ENCODE measurements around the gene MARCHF3.
A peak's percentile ranks its signal among the peaks of the same experiment; 100 is the strongest.
"Not testable (repeated sequence)": the region's sequence is repeated elsewhere in the genome, so short reads cannot be mapped to it uniquely, and the experiment has no call there.

Gene MARCHF3

DNA sequence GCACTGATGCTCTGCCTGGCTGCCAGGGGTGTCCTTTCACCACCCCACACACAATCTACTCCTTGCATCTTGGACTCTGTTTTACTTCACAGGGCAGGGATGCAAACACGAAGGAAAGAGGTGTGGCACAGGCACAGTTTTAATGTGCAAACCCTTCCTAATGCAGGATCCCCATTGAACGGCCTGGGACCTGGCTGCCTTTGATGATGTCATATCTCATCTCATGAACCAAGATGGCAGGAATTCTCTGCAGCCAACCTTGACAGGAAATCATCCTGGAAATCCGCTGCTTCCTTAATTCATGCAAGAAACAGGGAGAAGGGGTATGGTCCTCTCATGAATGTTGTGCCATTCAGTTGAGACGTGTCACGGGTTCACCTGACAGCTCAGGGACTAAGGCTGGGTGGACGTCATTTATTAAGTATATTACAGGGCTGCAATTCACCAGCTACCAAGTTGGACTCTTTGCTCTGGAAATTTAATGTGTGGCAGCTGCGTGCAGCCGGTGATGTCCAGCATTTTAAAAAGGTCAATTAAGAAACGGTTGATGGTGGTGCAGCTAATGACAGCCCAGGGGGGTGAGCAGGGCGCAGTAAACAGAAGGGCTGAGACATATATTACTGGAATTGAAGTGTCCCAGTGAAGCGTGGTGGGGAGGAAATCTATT, 161.9 kb downstream of the MARCHF3 start:
- Mint-ChIP-seq H3K27ac (no peak overlapping the region), H3K36me3 (ENCODE audit: low read depth) (no peaks in the 10 kb centered on the region), H3K4me3 (peak overlapping the region; percentile 66), H3K9me3 (no peaks in the 10 kb centered on the region), H3K27me3 (no peaks in the 10 kb centered on the region), H3K4me1 (peaks cover 13% of the 10 kb centered on the region)
- ATAC-seq: no peak
- no peak for DNase-seq

GRCh38 chr5:126866851-126867636, 163.3 kb downstream of the MARCHF3 start:
- Mint-ChIP-seq H3K27ac (no peak overlapping the region), H3K4me3 (no peak overlapping the region), H3K36me3 (ENCODE audit: low read depth) (no peaks in the 10 kb centered on the region), H3K27me3 (no peaks in the 10 kb centered on the region), H3K4me1 (peaks cover 13% of the 10 kb centered on the region), H3K9me3 (no peaks in the 10 kb centered on the region)
- ATAC-seq: no peak
- no peak for DNase-seq

DNA sequence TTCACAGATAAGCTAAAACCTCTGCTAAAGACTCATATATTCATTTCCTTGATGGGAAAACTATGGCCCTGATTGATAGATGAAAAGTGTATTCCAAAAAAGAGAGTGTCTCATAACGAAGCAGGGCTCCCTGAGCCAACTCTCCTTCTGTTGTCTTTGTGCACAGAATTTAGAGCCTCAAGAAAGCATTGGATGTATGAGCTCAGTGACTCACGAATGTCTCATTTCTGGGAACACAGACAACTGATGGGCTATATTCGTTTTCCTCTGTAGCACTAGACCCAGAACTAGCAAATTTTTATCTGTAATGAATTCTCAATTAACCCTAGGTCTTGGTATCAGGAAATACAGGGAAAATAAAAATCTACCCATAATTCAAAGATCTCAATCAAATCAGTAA, 165.1 kb downstream of the MARCHF3 start:
- Mint-ChIP-seq H3K27me3 (no peaks in the 10 kb centered on the region), H3K9me3 (no peaks in the 10 kb centered on the region), H3K4me1 (peaks cover 13% of the 10 kb centered on the region), H3K4me3 (no peak overlapping the region), H3K36me3 (ENCODE audit: low read depth) (peaks cover 2% of the 10 kb centered on the region), H3K27ac (no peak overlapping the region)
- DNase-seq (no peak), ATAC-seq (no peak)

DNA sequence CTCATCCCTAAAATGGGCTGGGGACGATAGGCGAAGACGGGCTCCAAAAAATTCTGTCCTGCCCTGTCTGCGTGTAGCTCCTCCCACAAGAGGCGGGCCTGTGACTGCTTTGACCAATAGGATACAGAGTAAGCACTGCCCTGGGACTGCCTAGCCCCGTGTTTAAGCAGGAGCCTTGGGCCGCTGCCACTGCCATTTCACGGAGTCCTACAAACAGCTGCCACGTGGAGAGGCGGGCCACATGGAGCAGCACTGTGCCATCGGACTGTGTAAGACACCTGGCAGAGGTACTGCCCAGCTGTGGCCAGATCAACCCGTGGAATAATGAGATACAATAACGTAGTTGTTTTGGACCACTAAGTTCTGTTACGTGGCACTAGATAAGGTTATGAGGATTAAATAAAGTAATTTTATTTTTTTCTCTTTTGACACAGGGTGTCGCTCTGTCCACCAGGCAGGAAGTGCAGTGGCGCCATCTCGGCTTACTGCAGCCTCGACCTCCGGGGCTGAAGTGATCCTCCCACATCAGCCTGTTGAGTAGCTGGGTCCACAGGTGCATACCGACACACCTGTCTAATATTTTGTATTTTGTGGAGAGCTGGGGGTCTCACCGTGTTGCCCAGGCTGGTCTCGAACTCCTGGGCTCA, 166.2 kb downstream of the MARCHF3 start:
- Mint-ChIP-seq H3K27me3 (no peaks in the 10 kb centered on the region), H3K4me1 (peaks cover 7% of the 10 kb centered on the region), H3K27ac (no peak overlapping the region), H3K36me3 (ENCODE audit: low read depth) (peaks cover 2% of the 10 kb centered on the region), H3K9me3 (no peaks in the 10 kb centered on the region), H3K4me3 (no peak overlapping the region)
- DNase-seq (no peak), ATAC-seq (no peak)

DNA sequence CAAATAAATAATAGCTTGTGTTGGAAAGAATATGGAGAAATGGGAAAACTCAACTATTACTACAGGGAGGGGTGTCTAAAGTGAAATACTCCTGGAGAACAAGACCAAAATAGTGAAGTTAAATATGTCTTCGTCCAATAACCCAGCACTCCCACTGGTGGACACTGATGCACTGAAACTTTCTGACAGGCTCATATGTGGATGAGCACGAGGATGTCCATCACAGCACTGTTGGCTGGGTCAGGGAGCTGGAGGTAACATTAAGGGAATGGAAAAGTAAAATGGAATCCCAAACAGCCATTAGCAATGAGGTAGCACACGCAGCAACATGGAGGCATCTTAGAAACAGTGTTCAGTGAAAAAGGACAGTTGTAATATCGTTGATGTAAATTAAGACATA, 167.0 kb downstream of the MARCHF3 start:
- H3K36me3 Mint-ChIP-seq (ENCODE audit: low read depth): peaks cover 2% of the 10 kb centered on the region
- no peaks in the 10 kb centered on the region for H3K4me1 Mint-ChIP-seq
- no peak overlapping the region for H3K4me3 Mint-ChIP-seq
- H3K27ac Mint-ChIP-seq: no peak overlapping the region
- ATAC-seq (no peak), DNase-seq (no peak)
- H3K9me3 Mint-ChIP-seq: no peaks in the 10 kb centered on the region
- no peaks in the 10 kb centered on the region for H3K27me3 Mint-ChIP-seq

GRCh38 chr5:126858441-126858840, 171.9 kb downstream of the MARCHF3 start:
- no peak for ATAC-seq
- Mint-ChIP-seq H3K27me3 (no peaks in the 10 kb centered on the region), H3K4me3 (no peak overlapping the region), H3K36me3 (ENCODE audit: low read depth) (peaks cover 13% of the 10 kb centered on the region), H3K27ac (no peak overlapping the region), H3K9me3 (no peaks in the 10 kb centered on the region), H3K4me1 (peaks cover 13% of the 10 kb centered on the region)
- no peak for DNase-seq

DNA sequence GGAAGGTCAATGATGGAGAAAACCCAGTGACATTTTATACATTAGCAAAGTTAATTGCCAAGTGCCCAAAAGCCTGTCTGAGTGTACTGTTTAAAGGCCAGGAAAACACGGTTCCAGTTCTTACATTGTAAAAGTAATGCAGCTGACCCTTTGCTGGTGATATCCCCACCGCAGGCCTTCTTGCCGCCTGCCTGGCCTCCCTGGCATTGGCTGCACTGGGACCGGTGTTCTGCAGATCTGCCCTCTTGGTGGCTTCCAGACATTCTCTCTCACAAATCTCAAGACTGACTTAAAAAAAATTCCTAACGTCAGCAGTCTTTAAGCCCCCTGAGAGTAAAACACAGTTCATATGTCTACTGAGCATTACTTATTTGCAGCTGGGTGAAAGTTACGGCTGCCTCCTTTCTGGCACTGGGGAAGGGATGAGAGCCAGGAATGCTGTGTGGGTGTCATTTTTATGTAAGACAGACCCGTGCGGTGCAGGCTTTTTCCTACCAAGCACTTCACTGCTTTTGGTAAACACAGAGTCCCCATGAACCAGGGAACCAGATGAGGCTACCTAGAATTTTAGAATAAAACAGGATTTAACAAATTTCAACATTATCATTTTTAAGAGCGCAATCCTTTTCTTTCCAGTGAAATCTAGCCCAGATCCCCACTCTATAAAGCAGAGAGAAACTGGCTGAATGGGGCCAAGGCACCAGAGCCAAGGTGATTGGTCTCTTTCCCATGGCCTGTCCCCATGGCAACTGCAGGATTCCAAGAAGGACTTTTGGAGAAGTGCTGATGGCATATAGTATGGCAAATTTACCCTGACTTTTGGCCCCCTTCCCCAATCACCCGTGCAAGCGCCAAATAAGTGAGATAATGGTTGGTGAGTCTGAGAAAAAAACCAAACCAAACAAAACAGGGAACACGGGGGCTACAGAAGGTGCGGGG, 172.6 kb downstream of the MARCHF3 start:
- Mint-ChIP-seq H3K4me1 (peaks cover 20% of the 10 kb centered on the region), H3K27me3 (no peaks in the 10 kb centered on the region), H3K36me3 (ENCODE audit: low read depth) (peaks cover 13% of the 10 kb centered on the region), H3K4me3 (no peak overlapping the region), H3K27ac (no peak overlapping the region), H3K9me3 (no peaks in the 10 kb centered on the region)
- DNase-seq: no peak
- no peak for ATAC-seq

DNA sequence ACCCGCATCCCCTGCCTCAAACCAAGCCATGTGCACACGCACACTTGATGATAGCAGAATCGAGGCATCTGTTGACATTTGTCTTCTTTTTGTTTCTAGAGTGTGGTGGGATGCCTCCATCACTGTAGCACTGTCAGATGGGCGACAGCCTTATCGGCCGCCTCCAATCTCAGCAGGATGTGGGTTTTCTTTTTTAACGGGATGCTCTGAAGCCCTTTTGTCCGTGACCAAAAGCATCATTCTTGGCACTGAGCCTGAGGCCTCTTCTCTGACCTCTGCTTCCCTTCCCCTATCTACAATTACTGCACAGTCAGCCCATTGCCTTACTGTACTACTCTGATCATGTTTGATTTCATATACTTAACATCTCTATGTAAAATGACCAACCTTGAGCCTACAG, 175.1 kb downstream of the MARCHF3 start:
- Mint-ChIP-seq H3K9me3 (no peaks in the 10 kb centered on the region), H3K27me3 (no peaks in the 10 kb centered on the region), H3K36me3 (ENCODE audit: low read depth) (peaks cover 12% of the 10 kb centered on the region), H3K27ac (no peak overlapping the region), H3K4me3 (no peak overlapping the region), H3K4me1 (peaks cover 38% of the 10 kb centered on the region)
- DNase-seq: no peak
- ATAC-seq: no peak

DNA sequence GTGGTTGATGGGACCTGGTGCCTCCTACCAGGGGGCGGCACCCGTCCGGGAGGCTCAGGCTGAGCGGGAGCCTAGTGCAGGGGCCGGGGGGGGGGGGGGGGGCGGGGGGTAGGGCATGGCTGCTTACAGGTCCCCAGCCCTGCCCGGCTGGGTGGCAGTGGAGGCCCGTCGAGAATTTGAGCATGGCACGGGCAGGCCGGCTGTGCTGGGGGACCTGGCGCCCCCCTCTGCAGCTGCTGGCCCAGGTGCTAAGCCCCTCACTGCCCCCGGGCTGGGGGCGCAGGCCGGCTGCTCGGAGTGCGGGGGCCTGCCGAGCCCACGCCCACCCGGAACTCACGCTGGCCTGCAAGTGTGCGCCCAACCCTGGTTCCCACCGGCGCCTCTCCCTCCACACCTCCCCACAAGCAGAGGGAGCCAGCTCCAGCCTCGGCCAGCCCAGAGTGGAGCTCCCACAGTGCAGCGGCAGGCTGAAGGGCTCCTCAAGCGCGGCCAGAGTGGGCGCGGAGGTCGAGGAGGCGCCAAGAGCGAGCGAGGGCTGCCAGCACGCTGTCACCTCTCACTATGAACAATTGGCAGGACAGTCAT, 175.7 kb downstream of the MARCHF3 start:
- Mint-ChIP-seq H3K4me1 (peaks cover 38% of the 10 kb centered on the region), H3K9me3 (no peaks in the 10 kb centered on the region), H3K27me3 (no peaks in the 10 kb centered on the region), H3K27ac (no peak overlapping the region), H3K4me3 (no peak overlapping the region), H3K36me3 (ENCODE audit: low read depth) (peaks cover 12% of the 10 kb centered on the region)
- ATAC-seq (no peak), DNase-seq (no peak)

DNA sequence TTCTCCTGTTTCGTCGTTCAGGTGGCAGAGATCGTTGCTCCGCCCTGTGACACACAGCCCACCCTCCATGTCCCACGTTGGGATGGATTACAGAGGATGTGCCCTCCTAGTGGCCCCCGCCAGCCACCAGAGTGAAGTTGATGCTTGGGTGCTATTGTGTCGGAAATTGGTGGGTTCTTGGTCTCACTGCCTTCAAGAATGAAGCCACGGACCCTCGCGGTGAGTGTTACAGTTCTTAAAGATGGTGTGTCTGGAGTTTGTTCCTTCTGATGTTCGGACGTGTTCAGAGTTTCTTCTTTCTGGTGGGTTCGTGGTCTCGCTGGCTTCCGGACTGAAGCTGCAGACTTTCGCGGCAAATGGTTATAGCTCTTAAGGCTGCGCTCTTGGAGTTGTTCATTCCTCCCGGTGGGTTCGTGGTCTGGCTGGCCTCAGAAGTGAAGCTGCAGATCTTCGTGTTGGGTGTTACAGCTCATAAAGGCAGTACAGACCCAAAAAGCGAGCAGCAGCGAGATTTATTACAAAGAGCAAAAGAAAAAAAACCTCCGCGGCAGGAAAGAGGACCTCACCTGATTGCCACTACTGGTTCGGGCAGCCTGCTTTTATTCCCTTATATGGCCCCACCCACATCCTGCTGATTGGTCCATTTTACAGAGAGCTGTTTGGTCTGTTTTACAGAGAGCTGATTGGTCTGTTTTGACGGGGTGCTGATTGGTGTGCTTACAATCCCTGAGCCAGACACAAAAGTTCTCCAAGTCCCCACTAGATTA, 176.6 kb downstream of the MARCHF3 start:
- not testable (repeated sequence) for H3K9me3 Mint-ChIP-seq, H3K27me3 Mint-ChIP-seq
- Mint-ChIP-seq H3K36me3 (ENCODE audit: low read depth) (peaks cover 12% of the 10 kb centered on the region), H3K27ac (peak overlapping the region; percentile 83), H3K4me1 (peaks cover 38% of the 10 kb centered on the region), H3K4me3 (peak overlapping the region; percentile 77)
- peak; percentile 53 for ATAC-seq
- DNase-seq: peak; percentile 10

- Mint-ChIP-seq H3K9me3 (no peaks in the 10 kb centered on the region), H3K27ac (no peak overlapping the region), H3K36me3 (ENCODE audit: low read depth) (peaks cover 12% of the 10 kb centered on the region), H3K4me1 (peaks cover 39% of the 10 kb centered on the region), H3K27me3 (no peaks in the 10 kb centered on the region), H3K4me3 (peak overlapping the region; percentile 77)
- ATAC-seq (no peak), DNase-seq (no peak)
Observed at GRCh38 chr5:126852841-126853271, 177.5 kb downstream of the MARCHF3 start.

- Mint-ChIP-seq H3K27me3 (no peaks in the 10 kb centered on the region), H3K27ac (peak overlapping the region; percentile 54)
- DNase-seq: no peak
Observed at GRCh38 chr5:126852091-126852571, 178.2 kb downstream of the MARCHF3 start.

DNA sequence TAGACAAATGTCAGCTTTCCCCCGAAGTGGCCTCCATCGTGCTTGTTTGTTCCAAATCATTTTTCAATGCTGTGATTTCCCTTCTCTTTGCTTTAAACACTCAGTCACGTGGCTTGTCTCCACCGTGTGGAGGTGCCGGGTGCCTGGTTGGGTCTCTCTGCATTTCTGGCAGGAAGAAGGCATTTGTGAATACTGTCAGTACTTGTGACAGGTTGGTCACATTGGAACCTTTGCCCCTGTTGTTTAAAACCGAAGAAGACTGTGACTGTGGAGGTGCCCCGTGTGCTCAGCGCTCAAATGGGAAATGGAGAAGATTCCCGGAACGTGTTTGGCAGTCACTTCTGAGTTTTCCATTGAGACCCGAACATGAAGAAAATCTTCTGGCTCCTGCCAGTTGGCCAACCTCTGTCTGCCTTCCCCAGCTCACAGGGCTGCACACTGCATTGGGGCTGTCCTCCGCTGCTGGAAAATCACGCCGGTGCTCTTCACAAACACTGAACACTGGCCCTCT, 178.8 kb downstream of the MARCHF3 start:
- DNase-seq (no peak), ATAC-seq (no peak)
- Mint-ChIP-seq H3K9me3 (no peaks in the 10 kb centered on the region), H3K27me3 (no peaks in the 10 kb centered on the region), H3K4me1 (peaks cover 47% of the 10 kb centered on the region), H3K36me3 (ENCODE audit: low read depth) (peaks cover 12% of the 10 kb centered on the region), H3K27ac (no peak overlapping the region), H3K4me3 (no peak overlapping the region)

More at GRCh38 chr5:126852091-126852571, 178.2 kb downstream of the MARCHF3 start:
- H3K36me3 Mint-ChIP-seq (ENCODE audit: low read depth): peaks cover 12% of the 10 kb centered on the region
- peak overlapping the region; percentile 29 for H3K4me3 Mint-ChIP-seq
- peaks cover 44% of the 10 kb centered on the region for H3K4me1 Mint-ChIP-seq
- no peak for ATAC-seq
- H3K9me3 Mint-ChIP-seq: no peaks in the 10 kb centered on the region
